ENCODE data around the gene ZBTB17.

DNA sequence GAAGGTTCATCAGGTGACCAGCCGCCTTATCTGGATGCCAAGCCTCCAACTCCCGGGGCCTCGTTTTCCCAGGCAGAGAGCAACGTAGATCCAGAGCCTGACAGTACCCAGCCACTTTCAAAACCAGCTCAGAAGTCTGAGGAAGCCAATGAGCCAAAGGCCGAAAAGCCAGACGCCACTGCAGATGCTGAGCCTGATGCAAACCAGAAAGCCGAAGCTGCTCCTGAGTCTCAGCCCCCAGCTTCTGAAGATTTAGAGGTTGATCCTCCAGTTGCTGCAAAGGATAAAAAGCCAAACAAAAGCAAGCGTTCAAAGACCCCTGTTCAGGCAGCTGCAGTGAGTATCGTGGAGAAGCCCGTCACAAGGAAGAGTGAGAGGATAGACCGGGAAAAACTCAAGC lies 44.5 kb downstream of the ZBTB17 start:
- TF ChIP-seq CTCF (conservative IDR thresholded peaks at IDR 0.05; ENCODE audit: low read length) (no peak), EZH2phosphoT487 (IDR thresholded peaks at IDR 0.05; ENCODE audit: borderline replicate concordance) (no peak)

Data from Loucy (cell line).